Amniotic epithelial cell (primary cell): ENCODE data around the gene OGFOD3.
A peak's percentile ranks its signal among the peaks of the same experiment; 100 is the strongest.
"Not testable (repeated sequence)": the region's sequence is repeated elsewhere in the genome, so short reads cannot be mapped to it uniquely, and the experiment has no call there.

Experiments
- DNase-seq: peaks from one replicate; pipeline ENCODE4 v3.0.0-alpha.2; 2010; ENCODE audit warnings: low read depth

Gene OGFOD3, protein sequence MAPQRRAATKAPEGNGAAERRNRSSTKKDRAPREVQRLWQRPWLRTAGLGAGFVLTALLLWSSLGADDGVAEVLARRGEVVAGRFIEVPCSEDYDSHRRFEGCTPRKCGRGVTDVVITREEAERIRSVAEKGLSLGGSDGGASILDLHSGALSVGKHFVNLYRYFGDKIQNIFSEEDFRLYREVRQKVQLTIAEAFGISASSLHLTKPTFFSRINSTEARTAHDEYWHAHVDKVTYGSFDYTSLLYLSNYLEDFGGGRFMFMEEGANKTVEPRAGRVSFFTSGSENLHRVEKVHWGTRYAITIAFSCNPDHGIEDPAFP

DNA sequence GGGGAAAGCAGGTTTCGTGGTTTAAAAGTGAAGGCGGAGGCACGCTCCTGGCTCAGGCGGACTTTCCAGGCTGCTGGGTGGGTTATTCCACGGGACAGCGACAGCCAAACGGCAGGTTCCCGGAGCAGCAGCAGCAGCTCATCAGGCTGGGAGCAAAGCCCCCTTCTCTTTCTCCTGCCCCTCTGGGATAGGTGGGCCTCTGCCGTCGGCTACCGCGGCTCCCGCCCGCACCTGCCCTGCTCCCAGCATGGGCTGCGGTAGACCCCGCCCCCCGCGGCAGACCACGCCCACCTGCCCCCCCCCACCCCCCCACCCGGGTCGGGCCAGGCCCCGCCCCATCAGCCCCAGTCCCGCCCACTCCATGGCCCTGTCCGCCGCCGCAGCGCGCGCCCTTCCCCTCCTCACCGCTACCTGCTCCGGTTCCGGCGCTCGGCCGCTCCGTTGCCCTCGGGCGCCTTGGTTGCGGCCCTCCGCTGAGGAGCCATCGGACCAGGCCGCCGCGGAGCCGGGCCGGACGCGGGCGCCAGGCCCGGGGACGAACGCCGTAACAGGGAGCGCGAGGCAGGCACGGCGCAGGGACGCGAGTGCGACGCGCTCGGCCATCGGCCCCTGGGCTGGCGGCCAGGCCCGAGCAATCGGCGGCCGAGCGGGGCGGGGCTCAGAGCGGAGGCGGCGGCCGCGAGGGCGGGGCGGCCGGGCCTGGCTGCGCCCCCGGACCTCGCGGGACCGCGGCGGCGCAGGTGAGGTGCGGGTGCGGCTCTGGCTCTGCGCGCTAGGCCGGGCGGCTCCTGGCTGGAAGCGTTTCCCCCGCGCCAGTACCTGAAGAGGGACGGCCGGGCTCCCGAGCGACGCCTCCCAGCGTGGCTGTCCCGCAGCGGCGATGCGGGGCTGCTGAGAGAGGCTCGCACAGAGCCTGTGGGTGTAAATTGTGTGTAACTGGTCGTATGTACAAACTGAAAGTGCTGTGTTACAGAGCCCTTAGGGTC, at the start of gene OGFOD3, which contains the start of gene HEXD:
Gene OGFOD3 (minus strand): TSS at position 586 of the 986 bp plus-strand sequence. CDS start 101 bp downstream, at position 485.
Gene HEXD (plus strand): TSS at position 347 of the 986 bp plus-strand sequence. CDS start 1,453 bp downstream, outside the sequence.
- peak; percentile 66 for DNase-seq

DNA sequence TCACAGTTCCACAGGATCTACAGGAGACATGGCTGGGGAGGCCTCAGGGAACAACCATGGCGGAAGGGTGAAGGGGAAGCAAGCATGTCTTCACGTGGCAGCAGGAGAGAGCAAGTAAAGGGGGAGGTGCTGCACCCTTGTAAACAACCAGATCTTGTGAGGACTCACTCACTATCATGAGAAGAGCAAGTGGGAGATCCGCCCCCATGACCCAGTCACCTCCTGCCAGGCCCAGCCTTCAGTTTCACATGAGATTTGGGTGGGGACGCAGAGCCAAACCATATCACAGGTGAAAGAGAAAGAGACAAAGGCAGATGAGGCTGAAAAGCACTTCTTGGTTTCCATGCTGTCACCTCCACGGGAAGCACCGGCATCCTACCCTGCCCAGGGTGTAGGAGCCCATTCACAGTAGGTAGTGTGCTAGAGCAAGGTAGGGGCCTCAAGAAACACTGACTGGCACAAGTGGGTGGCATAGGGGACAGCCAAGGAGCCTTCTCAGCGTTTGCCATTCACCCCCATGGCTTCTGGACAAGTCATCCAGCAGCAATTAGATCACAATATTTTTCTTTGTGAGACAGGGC, 46.7 kb upstream of the OGFOD3 start:
- no peak for DNase-seq

DNA sequence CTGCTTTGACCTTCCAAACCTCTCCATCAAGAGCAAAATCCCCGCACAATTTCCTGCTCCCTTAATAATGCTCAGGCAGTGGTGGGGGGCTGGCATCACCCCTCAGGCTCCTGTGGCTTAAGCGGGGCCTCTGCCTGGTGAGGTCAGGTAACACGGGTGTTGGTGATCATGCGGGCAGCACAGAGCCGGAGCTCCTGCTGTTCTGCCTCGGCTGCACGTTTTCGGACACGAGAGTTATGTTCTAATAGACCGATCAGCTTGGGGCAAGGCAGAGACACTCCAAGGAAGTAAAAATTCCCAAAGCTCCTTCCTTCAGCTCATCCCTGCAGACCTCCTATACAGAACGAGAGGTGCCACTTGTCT, 46.2 kb upstream of the OGFOD3 start:
- DNase-seq: no peak

DNA sequence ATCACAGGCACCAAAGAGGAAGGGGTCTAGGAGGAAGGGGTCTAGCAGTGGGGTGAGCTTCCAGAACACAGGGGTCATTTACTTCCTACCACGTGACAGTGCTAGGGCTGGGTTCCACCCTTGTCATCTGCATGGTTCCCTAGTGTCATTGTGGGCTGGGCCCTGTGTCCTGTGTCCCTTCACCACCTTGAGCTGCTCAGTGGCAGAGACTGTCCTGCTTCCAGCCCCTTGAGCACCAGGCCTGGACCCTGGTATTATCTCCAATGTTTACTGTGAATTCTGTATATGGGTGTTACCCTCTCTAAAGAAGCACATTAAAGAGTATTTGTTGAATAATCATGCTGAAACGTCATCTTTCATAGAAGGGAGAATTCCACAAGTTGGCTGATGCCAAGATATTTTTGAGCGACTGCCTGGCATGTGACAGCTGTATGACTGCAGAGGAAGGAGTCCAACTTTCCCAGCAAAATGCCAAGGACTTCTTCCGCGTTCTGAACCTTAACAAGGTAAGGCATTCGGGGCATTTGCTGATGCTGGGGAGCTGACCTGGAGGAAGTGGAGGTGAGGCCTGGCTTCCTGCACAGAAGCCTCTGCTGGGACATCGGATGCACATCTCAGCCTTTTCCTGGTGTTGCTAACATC, 45.7 kb upstream of the OGFOD3 start:
- no peak for DNase-seq

DNA sequence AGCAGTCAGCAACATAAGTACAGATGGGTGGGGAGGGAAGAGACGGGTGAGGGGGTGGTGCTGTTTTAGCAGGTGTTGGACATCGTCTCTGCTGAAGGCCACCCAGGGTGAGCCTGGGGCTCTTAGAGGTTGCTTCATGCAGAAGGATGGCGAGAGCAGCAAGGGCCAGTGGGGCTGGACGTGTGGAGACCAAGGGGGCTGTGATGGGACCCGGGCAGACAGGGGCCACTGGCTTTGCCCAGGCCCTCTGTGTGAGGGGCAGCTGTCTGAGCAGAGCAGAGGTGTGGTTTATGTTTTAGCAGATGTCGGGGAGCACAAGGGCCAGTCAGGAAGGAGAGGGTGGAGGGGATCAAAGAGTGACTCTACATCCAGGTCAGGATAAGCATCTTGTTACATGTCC, 45.0 kb upstream of the OGFOD3 start:
- no peak for DNase-seq

DNA sequence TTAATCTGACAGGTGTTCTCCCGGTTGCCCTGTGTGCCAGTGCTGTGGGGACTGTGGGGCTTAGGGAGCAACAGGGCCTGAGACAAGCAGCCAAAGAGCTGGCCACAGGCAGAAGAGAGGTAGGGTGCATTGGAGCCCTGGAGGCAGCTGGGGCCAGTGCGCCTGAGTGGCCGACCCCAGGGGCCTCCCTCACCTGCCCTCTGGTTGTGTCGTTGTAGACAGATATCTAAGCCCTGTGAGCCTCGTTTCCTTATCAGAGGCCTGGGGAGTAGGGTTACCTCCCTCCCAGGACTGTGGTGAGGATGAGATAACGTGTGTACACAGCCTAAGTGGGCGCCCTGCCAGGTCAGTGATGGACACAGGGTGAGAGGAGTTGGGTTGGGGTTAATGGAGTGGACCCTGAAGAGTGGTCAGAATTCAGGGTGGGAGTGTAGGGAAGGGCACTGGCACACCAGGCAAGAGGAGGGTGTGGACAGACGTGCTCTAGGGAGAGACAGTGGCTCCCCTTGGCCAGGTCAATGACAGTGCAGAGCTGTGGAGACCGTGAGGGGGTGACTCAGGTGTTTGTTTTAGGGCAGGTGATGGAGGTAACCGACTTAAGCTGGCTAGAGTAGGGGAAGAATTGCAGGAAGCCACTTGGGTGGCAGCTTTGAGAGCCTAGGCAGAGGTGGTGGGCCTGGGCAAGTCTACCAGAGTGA, 43.6 kb upstream of the OGFOD3 start:
- DNase-seq: peak; percentile 25

DNA sequence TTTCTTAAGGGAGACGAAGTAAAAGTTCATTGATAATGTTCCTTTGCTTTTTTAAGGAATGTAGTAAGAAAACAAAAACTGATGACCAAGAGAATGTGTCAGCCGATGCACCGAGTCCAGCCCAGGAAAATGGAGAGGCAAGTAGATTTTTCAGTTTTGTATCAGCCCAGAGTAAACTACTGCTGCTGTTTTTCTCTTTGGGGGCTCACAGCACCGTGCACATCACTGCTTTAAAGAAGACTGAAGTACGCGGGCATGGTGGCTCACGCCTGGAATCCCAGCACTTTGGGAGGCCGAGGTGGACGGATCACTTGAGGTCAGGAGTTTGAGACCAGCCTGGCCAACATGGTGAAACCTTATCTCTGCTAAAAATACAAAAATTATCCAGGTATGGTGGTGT, 41.5 kb upstream of the OGFOD3 start:
- DNase-seq: not testable (repeated sequence)

DNA sequence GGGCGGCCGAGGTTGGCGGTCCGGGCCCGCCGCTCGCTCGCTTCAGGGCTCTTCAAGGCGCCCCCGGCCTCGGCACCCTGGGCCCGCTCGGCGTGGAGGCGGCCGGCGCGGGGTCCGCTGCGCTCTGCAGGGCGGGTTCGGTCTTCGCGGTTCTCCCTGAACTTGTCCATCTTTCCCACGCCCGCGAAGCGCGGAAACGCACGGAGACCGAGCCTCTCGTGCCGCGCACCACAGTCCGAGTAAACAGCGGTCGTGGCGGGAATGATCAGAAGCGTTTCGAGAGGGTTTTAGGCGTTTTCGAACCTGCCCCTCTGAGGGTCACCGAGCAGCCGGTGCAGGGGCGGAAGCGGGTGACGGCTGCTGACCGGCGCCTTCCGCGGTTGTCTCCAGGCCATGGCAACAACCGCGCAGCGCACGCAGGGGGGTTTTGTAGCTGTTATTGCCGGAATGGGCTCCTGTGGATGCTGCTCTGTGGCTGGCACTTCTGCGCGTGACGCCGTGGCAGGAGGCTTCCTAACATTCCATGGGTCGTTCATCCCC, 40.6 kb upstream of the OGFOD3 start:
- peak; percentile 43 for DNase-seq

DNA sequence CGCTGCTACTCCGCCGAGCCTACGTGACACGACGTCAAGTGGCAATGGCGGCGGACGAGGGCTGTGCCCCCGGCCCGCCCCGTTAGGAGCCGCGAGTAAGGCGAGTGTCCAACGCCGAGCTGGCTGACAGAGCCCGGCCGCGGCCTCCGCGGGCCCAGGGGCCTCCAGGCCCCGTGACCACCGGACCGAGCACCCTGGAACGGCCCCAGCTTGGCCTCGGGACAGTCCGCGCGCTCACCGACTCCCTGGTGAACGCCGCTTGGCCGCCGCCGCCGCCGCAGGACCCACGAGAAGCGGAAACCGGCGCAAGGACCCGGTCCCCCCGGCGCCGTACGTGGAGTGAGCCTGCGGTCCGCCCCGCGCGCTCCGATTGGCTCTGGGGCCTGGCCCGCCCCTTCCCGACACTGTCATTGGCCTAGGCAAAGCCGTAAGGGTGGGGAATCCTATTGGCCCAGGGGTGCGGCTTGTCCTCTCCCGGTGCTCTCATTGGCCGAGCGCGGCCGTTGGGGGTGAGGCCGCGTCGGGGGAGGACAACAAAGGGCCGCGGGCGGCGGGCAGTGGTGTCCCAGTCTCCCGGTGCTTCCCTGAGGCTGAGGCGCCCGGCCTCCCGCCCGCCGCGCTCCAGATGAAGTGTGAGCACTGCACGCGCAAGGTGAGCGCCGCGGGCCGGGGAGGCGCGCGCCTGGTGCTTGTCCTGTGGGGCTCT, 39.9 kb upstream of the OGFOD3 start, which contains the start of gene NARF:
Gene NARF (plus strand): TSS at position 563 of the 706 bp plus-strand sequence. CDS start 63 bp downstream, at position 626.
- peak; percentile 97 for DNase-seq

DNA sequence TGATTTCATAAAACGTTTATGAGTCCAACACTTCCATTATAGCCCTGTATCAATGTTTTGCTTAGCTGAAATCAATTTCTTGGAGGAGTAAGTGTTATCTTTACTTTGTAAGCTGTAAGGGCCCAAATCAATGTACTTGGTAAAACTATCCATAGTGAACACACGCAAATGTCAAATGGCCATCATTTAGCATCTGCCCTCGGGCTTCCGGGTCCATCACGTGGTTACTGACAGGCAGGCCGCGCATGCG, 39.5 kb upstream of the OGFOD3 start:
- DNase-seq: no peak

DNA sequence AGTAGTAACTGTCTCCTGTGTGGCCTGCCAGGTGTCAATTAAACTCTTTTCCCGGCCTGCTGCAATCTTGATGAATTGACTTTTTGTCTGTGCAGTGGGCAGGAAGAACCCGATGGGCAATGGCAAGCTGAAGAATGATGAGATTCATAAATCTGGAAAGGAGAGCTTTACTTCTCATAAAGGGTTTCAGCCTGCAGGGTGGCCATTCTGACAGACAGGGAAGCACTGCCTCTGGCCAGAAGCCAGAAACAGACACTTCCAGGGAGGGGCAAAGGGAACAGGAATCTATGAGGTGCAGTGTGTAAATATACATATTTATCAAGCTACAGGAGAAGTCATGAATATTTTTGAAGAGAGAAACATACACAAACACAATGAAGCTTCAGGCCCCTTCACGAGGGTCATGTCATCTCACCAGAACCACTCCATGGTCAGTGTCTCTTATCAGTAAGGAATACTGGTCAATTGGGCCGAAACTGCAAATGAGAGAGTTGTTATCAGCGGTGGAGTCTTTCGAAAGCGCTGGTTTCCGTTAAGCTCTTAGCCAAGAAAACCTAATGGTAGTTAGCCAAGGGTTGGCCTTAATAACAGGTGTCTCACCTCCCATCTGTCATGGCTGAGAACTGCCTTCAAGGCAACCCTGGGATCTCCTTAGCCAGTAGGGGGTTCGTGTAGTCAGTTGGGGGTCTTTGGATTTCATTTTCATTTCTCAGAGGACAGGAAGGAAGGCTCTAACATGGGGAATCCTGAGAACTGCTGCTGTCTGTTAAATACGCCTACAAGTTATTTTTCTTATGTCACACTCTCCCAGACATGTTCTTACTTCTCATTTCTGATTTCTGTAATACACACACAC, 38.9 kb upstream of the OGFOD3 start:
- peak; percentile 27 for DNase-seq

DNA sequence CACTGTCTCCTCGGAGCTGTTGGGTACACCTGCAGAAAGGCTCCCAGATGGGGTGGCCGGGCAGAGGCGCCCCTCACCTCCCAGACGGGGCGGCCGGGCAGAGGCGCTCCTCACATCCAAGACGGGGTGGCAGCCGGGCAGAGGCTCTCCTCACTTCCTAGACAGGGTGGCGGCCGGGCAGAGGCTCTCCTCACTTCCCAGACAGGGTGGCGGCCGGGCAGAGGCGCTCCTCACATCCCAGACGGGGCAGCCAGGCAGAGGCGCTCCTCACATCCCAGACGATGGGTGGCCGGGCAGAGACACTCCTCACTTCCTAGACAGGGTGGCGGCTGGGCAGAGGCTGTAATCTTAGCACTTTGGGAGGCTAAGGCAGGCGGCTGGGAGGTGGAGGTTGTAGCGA, 35.3 kb upstream of the OGFOD3 start:
- not testable (repeated sequence) for DNase-seq

DNA sequence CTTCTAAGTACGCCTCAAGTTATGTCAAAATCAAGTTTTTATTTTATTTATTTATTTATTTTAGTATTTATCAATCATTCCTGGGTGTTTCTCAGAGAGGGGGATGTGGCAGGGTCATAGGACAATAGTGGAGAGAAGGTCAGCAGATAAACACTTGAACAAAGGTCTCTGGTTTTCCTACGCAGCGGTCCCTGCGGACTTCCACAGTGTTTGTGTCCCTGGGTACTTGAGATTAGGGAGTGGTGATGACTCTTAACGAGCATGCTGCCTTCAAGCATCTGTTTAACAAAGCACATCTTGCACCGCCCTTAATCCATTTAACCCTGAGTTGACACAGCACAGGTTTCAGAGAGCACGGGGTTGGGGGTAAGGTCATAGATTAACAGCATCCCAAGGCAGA, 34.8 kb upstream of the OGFOD3 start:
- not testable (repeated sequence) for DNase-seq

DNA sequence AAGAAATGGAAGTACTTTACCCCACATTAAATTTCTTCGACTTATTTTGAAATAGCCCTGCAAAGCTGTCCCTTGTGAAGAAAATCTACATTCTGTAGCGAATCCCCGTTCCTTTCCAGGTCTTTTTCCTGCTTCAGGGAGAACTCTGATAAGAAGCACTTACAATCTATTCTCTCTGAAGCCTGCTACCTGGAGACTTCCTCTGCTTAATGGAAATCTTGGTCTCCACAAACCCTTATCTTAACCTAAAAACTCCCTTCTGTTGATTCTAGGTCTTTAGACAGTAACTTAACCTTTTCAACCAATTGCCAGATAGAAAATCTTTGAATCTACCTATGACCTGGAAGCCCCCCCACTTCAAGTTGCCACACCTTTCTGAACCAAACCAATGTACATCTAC, 33.8 kb upstream of the OGFOD3 start:
- DNase-seq: no peak

DNA sequence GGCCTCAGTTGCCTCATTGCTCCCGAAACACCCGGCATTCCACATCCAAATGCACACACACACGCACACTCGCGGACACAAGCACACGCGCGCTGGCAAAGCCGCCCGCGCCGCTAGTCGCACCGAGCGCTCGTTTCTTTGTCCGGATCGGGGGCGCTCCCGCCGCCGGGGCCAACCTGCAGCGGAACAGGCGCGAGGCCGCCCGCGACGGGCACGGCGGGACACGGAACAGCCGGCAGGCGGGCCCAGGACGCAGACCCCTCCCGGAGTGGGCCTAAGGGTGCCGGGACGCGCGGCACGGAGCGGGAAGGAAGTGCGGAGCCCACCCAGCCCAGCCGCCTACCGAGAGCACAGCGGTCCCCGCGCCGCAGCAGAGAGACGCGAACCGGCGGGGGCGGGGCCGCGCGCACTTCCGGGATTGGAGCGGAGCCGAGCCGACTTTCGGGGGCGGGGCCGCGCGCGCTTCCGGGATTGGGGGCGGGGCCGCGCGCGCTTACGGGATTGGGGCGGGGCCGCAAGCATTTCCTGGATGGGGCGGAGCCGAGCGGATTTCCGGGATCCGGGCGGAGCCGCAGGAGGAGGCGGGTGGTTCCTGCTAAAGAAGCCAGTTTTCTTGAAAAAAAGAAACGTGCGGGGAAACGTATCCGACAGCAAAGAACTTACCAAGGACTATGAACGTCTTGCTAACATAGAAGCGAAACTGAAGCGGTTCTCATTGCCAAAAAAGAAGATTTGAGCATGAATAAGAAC, 32.1 kb upstream of the OGFOD3 start, which contains the start of gene CYBC1:
Gene CYBC1 (minus strand): TSS at position 396 of the 750 bp plus-strand sequence. CDS start 1,498 bp downstream, outside the sequence.
- peak; percentile 87 for DNase-seq

DNA sequence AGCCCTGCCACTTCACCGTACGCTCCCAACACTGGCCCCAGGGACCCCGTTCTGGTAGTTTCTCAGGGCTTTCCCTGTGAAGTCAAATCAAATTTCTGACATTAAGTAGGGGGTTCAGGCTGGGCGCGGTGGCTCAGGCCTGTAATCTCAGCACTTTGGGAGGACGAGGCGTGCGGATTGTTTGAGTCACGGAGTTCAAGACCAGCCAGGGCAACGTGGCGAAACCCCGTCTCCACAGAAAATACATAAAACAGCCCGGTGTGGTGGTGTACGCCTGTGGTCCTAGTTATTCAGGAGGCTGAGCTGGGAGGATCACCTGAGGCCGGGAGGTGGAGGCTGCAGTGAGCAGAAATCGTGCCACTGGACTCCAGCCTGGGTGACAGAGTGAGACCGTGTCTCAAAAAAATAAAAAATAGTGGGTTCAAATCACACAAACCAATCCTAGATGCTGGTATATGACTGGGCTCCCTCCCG, 31.5 kb upstream of the OGFOD3 start:
- no peak for DNase-seq

DNA sequence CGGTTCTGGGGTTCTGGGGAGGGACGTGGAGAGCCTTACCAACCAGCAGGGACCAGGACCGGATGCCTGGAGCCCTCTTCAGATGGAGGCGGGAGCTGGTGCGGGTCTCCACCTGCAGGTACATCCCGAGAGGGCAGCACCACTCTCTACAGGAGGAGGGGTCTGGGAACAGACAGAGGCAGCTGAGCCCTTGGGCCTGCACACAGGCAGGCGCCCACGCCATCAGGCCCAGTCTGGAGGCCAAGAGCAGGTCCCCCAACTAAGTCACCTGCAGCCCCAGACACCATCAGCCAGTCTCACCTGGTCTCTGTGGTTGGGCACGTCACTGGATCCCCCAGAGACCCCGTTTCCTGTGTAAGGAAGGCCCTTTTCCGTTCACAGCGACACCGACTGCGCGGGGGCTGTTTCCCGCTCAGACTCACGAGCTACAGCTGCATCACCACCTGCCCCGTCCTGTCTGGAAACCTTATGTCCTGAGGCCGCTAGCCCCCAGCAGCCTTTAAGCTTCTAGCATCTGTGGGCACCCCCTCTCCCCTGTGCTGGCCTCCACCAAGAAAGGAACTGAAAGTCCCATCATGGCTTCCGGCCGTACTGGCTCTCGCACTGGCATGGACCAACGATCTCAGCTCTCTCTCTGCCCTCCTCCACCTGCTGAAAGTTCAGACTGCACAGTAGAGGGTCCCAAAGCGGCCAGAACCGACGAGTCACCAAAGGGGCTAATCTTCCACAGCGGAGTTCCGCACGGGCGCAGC, 30.9 kb upstream of the OGFOD3 start:
- DNase-seq: no peak

DNA sequence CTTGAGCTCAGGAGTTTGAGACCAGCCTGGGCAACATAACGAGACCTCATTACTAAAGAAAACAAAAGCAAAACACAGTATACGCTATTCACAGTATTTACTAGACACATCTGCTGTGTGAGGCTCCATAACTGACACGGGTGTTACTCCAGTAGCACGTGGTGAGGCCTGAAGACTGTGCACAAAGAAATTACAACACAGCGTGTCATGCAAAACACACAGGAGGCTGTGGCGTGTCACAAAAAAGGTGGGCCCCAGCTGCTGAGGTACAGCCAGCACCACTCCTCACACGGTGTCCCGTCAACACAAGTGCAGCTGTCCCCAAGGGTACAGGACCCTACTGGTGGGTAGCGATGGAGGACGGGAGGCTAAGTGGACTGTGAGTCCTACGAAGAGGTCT, 29.5 kb upstream of the OGFOD3 start:
- no peak for DNase-seq
